ENCODE results near the gene PARP3.

Gene PARP3

DNA sequence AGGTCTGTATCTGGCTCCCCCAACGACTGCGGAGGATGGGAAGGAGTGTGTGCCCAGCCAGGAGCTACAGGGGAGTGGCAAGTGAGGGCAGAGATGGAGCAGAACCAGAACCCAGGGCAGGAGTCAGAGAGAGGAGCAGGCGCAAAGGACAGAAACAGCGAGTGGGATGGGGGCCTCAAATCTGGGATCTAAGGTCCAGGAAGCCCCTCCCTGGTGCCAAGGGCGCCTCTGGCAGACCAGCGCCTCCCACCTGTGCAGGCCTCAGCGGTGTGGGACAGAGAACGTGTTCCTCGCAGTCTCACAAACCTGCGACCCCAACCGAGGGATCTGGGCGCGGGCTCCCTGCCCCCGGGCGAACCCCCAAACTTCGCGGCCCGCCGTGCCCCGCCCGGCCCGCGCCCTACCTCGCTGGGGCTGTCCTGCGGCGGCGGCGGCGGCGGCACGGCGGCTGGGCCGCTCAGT is 24.8 kb downstream of the PARP3 start:
- DNase-seq (ENCODE audit: low read depth) = no peak

DNA sequence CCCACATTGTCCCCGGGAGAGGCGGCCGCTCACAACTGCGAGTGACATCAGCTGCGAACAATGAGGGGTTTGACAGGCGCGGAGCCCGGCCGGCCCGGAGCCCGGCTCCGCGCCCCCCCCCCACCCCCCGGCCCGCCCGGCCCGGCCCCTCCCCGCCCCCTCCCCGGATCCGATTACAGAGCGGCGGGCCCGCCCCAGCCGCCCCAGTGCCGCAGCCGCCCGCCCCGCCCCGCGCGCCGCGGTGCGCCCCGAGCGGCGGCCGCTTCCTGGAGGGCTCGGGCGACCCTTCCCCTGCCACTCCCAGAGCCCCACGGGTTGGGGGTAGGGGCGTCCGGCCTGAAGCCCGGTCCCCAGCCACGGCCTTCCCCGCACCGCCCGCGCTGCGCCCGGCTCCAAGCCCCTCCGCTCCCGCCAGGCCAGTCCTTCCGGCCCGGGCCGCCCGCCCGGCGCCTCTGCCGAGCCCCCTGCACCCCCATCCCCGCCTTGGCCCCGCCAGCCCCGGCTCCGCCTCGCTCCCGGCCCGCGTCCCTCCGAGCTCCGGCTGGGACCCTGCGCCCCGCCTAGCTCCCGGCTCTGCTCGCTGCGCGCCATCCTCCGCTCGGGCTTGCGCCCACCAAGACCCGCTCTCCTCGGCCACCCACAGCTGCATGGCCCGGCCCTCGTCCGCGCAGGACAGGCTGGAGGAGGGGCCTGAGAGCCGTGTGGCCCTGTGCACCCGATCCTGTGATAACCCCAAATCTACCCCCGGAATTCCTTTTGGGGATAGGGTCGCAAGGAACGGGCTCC is 25.4 kb downstream of the PARP3 start, which contains the start of gene PCBP4:
Gene PCBP4 (minus strand): TSS at position 71 of the 786 bp plus-strand sequence. CDS start 6,214 bp downstream, outside the sequence.
- no peak for DNase-seq (ENCODE audit: low read depth)

DNA sequence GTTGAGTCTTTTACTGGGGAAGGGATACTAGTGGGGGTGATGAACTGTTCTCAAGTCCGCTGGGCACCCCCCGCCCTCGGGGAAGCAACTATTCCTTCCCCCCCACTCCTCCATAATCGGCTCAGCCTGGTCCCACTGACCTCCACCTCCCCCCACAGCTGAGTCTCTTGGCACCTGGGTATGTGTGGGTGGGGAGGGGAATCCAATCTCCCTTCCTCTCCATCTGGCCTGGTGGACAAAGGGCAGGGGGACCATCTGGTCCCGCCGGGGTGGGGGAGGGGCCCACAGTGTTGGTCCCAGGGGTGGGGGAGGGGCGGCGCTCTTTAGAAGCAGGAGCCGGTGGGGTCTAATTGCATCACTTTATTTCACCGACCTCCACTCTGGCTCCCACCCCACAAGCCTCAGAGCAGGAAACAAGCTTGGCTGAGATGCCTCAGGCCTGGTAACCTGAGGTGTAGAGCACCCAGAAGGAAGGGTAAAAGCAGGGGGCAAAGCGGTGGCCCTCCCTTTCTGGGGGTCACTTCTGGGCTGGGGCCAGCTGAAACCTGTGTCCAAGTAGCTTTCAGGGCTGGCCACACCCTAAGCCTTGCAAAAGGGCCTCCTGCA is 26.1 kb downstream of the PARP3 start:
- no peak for DNase-seq (ENCODE audit: low read depth)

DNA sequence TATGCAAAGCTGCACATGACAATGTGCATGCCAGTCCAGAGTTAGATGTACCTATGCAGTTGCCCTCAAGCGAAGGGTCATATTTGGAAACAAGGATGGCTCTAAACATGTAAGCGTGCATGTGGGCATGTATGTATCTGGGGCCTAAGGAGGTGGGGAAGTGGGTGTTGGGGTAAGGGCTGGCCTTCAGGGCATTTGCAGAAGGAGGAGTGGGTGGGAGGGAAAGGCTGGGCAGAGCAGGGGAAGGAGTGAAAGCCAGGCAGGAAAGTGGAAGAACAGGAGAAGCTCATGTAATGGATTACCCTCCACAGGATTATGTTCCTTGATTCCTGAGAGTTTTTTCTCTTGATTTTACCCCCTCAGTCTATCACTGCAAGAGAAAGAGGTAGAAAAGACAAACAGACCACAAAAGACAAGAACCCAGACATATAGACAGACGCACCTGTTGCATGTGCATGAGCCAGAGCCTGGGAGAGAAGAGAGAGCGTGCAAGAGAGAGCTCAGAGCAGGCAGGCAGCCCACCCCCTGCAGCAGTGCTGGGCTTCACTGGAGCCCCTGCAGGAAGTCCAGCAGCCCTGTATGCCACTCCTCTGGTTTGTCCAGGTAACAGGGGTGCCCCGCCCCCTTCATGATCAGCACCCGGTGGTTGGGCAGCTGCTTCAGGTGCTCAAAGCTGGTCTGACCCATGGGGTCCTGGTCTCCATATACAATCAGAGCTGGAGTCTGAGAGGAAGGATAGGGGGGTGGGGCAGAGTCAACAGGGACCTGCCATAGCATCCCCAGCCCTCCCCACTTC is 26.9 kb downstream of the PARP3 start:
- no peak for DNase-seq (ENCODE audit: low read depth)

DNA sequence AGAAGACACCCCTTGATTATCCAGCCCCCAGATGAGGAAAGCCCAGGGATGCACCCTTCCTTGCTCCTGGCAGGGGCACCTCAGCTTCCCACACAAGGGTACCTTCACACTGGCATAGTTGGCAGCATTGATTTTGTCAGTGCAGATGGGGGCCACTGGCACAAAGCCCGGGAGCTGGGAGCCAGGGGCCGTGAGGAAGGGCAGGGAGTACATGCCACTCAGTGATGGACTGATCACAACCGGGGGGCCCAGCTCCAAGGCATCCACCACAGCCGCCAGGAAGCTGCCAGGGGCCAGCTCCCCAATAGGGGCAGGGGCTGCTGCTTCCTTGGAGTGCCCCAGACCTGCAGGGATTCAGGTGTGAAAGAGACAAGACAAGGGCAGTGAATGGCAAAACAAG is 27.7 kb downstream of the PARP3 start:
- no peak for DNase-seq (ENCODE audit: low read depth)

DNA sequence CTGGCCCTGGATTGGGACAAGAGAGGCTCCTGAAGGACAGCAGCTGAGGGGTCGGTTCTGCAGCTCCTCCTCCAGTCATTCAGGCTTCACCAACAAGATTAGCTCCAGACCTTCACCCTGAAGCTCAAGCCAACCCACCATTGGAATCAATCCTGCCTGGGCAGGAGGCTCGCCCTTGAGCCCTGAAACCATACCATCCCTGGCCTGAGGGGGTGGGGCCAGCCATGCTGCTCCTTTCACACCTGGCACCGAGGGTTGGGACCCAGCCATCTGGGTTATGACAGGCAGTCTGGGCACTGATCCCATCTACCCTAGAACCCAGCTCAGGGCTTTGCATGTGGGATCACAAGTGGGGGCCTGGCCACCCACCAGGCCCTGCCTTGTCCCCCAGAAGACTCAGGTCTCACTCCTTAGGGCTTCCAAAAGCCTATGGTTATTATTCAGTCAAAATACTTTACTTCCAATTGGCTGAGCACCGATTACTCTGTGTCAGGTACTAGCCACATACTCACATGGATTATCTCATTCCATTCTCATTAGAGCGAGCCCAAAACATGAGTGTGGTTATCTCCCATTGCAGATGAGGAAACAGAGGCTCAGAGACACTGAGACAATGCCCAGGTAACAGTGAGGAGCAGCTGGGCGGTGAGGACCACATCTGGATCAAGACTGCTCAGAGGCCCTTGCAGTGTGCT is 28.6 kb downstream of the PARP3 start:
- no peak for DNase-seq (ENCODE audit: low read depth)

DNA sequence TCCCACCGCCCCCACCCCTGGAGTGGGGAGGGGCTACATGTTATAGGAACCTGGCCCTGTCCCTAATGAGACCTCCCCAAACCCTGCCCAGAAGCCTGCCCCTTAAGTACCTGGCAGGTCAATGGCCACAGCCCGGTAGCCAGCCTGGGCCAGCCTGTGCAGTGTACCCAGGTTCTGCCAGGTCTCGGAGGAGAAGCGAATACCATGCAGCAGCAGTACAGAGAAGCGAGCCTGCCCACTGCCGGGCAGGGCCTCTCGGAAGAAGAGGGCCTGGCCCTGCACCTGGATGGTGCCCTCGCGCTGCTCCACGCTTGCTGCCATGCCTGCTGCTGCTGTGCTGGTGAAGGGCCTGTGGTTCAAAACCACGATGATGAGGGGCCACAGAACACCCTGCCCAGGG is 29.2 kb downstream of the PARP3 start:
- no peak for DNase-seq (ENCODE audit: low read depth)

DNA sequence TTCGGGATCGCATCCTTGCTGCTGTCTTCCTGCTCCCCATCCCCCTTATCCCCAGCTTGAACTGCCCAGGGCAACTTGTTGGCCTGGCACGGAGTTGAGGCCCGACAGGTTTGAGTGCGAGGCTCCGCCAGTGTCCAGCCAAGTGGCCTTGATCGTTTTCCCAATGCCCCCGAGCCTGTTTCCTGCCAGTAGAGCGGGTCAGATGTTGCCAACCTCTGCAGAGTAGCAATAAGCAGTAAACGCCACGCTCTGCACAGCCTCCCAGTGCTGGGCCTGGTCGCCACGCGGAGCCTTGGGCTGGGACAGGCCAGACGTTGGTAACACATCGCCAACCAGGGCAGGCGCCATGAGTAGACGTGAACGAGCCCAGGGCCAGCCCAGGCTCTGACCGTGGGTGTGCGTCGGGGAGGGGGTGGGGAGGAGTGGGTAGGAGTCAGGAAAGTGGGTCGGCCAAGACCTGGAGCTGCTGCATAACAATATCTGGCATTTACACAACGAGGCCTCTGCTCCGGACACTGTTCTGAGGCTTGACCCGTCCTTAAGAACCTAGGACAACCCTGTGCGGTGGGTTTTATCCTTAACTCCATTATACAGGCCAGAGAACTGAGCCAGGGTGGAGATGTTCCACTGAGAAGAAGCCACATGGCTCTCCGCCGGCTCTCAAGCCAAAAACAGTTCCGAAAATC is 32.3 kb downstream of the PARP3 start:
- DNase-seq (ENCODE audit: low read depth) = no peak

DNA sequence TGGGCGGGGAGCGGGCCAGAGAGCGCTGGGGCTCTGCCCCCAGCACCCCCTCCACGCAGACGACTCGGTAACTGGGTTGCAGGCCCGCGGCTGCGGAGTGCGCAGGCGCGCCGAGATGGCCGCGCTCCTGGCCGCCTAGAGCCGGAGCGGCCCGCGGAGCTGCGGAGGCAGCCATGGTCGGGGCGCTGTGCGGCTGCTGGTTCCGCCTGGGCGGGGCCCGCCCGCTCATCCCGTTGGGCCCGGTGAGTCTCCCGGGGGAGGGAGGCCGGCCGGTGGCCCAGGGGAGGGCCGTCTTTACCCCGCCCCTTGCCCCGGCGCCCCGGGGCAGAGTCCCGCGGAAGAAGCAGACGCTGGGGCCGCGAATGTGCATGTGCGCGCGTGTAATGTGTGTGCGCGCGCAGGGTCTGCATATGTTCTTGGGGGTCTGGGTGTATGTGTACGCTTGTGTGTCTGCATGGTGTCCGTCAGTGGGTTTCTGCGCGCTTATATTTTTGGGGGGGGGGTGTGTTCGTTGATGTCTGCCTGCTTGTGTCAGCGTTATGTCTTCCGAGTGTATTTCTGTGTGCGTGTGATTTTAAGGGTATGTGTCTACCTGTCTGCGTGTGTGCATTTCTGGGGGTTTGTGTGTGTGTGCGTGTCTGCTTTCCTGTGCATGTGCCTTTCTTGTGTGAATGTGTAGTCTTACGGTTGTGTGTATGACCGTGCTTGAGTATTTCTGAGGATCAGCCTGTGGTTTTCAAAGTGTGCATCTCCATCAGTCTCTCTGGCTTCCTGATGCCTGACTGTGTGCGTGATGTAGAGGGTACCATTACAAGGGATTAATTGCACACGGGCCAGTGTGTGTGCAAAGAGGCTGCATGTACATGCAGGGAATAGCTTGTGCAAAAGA is 33.0 kb downstream of the PARP3 start, which contains the start of gene ABHD14A:
Gene ABHD14A (plus strand): TSS at position 102 of the 889 bp plus-strand sequence. CDS start 72 bp downstream, at position 174.
- no peak for DNase-seq (ENCODE audit: low read depth)

DNA sequence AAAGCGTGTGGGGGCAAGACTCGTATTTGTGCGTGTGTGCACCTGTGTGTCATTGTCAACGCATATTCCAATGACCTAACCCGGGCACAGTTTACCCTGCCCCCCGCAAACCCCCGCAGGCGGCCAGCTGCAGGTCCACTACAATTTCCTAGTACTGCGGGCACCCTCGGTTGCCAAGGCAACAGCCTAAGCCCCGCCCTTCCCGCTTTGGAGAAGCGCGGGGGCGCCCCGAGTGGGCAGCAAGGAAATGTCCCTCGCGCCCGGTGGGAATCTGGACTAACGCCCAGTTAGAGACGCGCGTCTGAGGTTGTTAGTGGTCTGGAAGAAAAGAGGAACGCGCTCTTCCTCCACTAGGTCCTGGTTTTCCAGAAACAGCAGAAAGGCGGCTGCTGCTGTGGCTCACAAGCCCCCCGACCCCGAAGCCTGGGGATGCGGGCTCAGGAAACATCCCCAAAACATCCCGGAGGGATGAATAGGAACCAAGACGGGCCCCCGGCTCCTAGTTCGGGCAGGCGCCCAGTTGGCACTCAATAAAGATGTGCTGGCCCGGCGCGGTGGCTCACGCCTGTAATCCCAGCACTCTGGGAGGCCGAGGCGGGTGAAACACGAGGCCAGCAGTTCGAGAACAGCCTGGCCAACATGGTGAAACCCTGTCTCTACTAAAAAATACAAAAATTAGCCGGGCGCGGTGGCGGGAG is 33.8 kb downstream of the PARP3 start:
- DNase-seq (ENCODE audit: low read depth) = no peak

DNA sequence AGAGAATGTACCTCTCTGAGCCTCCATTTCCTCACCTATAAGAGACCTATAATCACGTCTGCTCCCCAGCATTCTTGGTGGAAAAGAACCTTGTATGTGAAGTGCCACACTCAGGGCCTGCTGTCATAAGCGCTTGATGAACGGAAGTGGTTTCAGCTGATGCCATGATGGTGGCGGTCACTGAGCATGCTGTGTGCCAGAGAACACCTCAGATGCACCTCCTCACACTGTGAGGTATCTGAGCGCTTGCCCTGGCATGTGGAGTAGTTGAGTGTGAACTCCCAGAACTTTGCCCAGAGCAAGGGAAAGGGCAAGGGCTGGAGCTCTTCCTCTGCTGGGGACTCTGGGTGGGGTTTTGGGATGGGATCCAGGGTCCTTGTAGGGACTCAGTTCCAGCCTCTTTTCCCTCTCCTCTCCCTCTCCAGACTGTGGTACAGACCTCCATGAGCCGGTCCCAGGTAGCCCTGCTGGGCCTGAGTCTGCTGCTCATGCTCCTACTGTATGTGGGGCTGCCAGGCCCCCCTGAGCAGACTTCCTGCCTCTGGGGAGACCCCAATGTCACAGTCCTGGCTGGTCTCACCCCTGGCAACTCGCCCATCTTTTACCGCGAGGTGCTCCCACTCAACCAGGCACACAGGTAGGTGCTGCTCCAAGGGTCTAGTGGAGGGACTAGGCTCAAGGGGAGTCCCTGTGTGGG is 35.4 kb downstream of the PARP3 start:
- no peak for DNase-seq (ENCODE audit: low read depth)

DNA sequence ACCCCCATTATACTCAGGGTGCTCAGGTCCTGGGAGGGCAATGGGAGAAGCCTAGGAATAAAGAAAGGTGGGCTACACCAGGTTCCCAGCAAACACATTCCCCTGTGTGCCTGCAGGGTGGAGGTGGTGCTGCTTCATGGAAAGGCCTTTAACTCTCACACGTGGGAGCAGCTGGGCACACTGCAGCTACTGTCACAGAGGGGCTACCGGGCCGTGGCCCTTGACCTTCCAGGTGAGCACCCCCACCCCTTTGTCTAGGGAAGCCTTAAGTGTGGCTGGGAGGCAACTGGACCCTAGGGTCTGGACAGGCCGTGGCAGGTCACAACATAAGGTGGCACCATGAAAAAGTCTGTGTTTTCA is 36.0 kb downstream of the PARP3 start:
- DNase-seq (ENCODE audit: low read depth) = no peak

DNA sequence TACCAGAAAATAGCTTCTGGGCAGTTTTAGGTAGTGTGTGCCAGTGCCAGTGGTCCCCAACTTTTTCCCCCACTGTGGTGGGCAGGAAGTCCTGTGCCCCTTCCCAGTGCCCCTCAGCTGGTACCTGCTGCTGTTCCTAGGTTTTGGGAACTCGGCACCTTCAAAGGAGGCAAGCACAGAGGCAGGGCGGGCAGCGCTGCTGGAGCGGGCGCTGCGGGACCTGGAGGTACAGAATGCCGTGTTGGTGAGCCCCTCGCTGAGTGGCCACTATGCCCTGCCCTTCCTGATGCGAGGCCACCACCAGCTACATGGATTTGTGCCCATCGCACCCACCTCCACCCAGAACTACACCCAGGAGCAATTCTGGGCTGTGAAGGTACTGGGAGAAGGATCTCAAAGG is 38.1 kb downstream of the PARP3 start:
- DNase-seq (ENCODE audit: low read depth) = no peak

DNA sequence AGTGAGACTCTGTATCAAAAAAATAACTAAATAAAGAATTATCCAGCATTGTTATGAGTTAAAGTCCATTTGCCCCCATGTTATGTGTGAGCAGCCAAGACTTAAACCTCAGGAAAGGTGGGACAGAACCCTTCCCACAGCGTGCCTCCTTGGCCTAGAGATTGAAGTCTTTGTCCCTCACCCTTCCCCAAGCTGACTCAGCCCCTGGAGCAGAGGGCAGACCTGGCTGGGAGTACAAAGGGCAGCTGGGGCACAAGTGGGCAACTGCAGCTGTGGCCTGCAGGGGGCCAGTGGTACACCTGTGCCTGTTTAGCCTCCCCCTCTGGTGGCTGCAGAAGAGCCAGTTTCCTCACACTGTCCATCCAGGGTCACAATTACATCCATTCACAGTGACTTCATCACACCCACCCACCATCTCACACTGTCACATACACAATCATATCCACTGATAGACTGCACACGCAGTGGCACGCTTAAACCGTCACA is 40.2 kb downstream of the PARP3 start:
- DNase-seq (ENCODE audit: low read depth) = no peak

DNA sequence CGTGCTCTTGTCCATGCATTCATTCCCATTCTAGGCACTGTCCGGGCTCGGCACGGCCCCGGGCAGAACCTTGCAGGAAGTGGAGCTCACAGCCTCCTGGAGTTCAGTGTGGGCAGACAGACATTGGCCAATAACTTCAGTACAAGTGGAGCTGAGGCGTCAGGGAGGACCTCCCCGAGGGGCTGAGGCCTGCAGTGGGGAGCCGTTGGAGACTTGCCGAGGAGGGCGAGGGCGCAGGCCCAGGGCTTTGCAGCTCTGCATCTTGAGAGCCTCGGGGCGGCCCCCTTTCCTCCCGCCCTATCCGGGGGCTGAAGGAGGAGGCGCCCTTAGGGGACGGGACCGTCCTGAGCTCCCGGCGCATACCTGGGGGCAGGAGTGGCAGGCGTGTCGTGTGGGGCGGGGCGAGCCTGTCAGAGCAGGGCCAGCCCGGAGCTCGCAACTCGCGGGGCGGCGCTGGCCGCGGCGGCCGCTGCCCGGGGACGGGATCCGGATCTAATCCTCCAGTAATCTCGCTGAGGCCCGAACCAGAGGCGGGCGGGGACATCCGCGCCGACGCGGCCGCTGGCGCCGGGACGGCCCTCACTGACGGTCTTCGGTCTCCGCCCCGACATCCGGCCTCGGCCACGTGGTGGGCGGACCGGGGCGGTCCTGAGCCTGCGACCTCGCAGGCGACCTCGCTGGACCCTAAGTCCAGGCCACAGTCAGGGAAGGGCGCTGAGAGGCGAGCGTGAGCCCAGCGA is 40.8 kb downstream of the PARP3 start, which contains the start of gene ACY1:
Gene ACY1 (plus strand): TSS at position 698 of the 740 bp plus-strand sequence. CDS start 530 bp downstream, outside the sequence.
- DNase-seq (ENCODE audit: low read depth) = no peak

DNA sequence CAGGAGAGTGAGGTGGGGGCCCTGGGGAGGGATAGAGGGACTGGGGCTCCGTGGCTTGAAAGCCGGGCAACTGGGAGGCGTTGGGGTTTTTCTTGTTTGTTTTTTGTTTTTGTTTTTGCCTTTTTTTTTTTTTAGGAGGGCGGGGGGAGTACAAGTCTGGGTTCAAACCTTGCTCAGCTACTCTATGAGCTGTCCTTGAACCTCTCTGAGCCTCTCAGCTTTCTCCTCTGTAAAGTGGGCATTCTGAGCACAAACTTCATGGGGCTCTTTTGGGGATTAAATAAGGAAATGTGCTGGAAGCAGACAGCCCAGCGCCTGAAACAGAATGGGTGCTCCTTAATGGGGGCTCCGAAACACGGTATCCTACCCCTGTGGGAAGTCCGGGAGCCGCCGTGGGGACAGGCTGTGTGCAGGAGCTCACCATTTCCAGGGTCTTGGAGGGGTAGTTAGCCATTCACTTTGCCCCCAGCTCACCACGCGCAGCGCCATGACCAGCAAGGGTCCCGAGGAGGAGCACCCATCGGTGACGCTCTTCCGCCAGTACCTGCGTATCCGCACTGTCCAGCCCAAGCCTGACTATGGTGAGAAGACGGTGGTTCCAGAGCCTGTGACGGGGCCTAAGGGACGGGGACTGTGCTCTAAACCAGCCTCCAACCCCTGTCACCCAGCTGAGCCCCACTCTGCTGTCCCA is 41.6 kb downstream of the PARP3 start:
- no peak for DNase-seq (ENCODE audit: low read depth)

DNA sequence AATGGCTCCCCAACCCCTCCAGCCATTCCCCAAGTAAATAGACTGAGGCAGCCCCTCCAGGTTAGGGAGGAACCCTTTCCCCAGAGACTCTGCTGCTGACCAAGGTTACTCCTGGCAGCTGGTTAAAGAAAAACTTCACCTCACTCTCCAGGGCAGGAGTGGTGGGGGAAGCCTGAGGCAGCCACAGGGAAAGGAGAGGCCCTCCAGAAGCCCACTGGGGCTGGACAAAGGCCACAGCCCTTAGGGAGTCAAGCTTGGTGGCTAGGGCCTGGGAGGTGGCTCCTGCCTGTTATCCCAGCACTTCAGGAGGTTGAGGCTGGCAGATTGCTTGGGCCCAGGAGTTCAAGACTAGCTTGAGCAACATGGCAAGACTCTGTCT is 42.1 kb downstream of the PARP3 start:
- DNase-seq (ENCODE audit: low read depth) = no peak

DNA sequence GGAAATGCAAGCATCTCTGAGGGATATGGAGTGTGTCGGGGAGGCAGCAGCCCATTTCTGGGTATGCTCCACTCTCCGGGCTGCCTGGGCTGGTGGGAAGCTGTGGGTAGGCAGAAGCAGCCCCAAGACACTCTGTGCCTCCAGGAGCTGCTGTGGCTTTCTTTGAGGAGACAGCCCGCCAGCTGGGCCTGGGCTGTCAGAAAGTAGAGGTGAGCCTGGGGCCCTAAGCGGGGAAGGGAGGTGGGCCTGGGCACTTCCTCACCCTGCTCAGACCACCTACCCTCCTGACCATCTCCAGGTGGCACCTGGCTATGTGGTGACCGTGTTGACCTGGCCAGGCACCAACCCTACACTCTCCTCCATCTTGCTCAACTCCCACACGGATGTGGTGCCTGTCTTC is 42.9 kb downstream of the PARP3 start:
- DNase-seq (ENCODE audit: low read depth) = no peak

Measured in non-pigmented ciliary epithelial cell (primary cell).